Right lobe of liver (tissue), 6 donors: ENCODE data around the gene RPRM. TPM values are rescaled to one million over a fixed set of nuclear protein-coding genes. Genes with fewer than 3 reads are reported as not detected.

ENCODE experiments used
- ATAC-seq, 4 donors: fragments of 200-7000 bp; cut with Tn5 transposase; one replicate each; pipeline ENCODE4 v1.9.1; 2020; ENCODE audit warnings: mild to moderate bottlenecking in 4 of 4, moderate library complexity in 4 of 4
- DNase-seq, 3 donors: peaks; one replicate each; pipeline ENCODE4 v3.0.0-alpha.2; 2020
- H3K27ac ChIP-seq, 3 donors: fragments of 200-600 bp; one replicate each; pipeline ENCODE4 v1.8.0; 2022
- H3K27me3 ChIP-seq, 2 donors: fragments of 200-600 bp; one replicate each; pipeline ENCODE4 v1.8.0; 2022
- H3K36me3 ChIP-seq, 4 donors: fragments of 200-600 bp; sonication (generic) in 1 of 4; one replicate each; pipeline versions ENCODE4 v1.5.1 to v1.8.0; 2017 to 2022; ENCODE audit warnings: control low read depth in 1 of 4
- H3K4me1 ChIP-seq, 4 donors: fragments of 200-600 bp; sonication (generic) in 1 of 4; one replicate each; pipeline versions ENCODE4 v1.5.1 to v1.8.0; 2017 to 2022; ENCODE audit warnings: control low read depth in 1 of 4
- H3K4me3 ChIP-seq, 3 donors: fragments of 200-600 bp; one replicate each; pipeline ENCODE4 v1.8.0; 2022
- H3K9me3 ChIP-seq, 4 donors: fragments of 200-600 bp; sonication (generic) in 1 of 4; one replicate each; pipeline versions ENCODE4 v1.5.1 to v1.8.0; 2017 to 2022; ENCODE audit warnings: control low read depth in 1 of 4
- CTCF ChIP-seq, 4 donors: fragments of 200-600 bp in 3 of 4; fragments of 450-650 bp in 1 of 4; IDR thresholded peaks; one replicate each; pipeline versions ENCODE4 v1.5.1 to v1.8.0; 2016 to 2022; ENCODE audit warnings: antibody characterized with exemption in 4 of 4, mild to moderate bottlenecking in 2 of 4
- POLR2A ChIP-seq: fragments of 450-650 bp; IDR thresholded peaks from one replicate; pipeline ENCODE4 v1.6.1; 2017; ENCODE audit warnings: antibody characterized with exemption, mild to moderate bottlenecking
- WGBS: methylation state at CpG from one replicate; pipeline ENCODE4 v1.1.6; 2018; ENCODE audit warnings: low coverage, low lambda C conversion rate; ENCODE audit not compliant: insufficient coverage; ENCODE audit errors: missing lambda C conversion rate; 5-methylcytosine and 5-hydroxymethylcytosine counted together
- intact Hi-C, 2 donors: fragments of 100-400 bp; cut with DNase I; formaldehyde crosslinking; loops; one replicate each; pipeline versions ENCODE4 v1.11.2 to v1.14.1; 2022
- total RNA-seq, 6 experiments: library from RNA; depleted of rRNA in 2 of 6; stranded (reverse); fragments of >200 nt in 2 of 6; fragmentation: NEBNext Ultra II Directional in 3 of 6; extraction: Animal tissue kit (Norgen Biotek cat#: 25700) in 3 of 6; gene quantifications; one replicate each; pipeline versions ENCODE4 v1.1.0 to v1.2.4, GENCODE V29; 2016 to 2023
- donor health status: DM: no; HTN: yes; CAD: no.
- donor health status: DM: no; HTN: no; CAD: no.
- donor health status: DM: no; HTN: no; CAD: no.
- donor health status: DM: no; HTN: yes; CAD: no.
- donor health status: DM: no; HTN: yes; CAD: no.

RPRM gene
- total RNA-seq, 6 experiments from 2014 or later, result not detected

- no peaks in the 10 kb centered on the region for H3K4me1 ChIP-seq
- ATAC-seq (no peak), DNase-seq (no peak)
- no peaks in the 10 kb centered on the region for H3K9me3 ChIP-seq
- no peak overlapping the region for H3K4me3 ChIP-seq
- no peaks in the 10 kb centered on the region for H3K36me3 ChIP-seq
- TF ChIP-seq CTCF (IDR thresholded peaks at IDR 0.05) (no peak), POLR2A (no peak)
- 54% methylated on average over 3 of the region's 3 CpGs for WGBS
- no peak overlapping the region for H3K27ac ChIP-seq
- intact Hi-C loops, result no loop called here
- H3K27me3 ChIP-seq, result no peaks in the 10 kb centered on the region
Measured at GRCh38 chr2:153488072-153488471, 9.5 kb upstream of the RPRM start.

- 57% methylated on average over 1 of the region's 1 CpG for WGBS
- Histone ChIP-seq H3K36me3 (no peaks in the 10 kb centered on the region), H3K4me1 (no peaks in the 10 kb centered on the region), H3K27ac (no peak overlapping the region), H3K4me3 (no peak overlapping the region), H3K9me3 (no peaks in the 10 kb centered on the region), H3K27me3 (no peaks in the 10 kb centered on the region)
- TF ChIP-seq CTCF (IDR thresholded peaks at IDR 0.05) (no peak), POLR2A (no peak)
- DNase-seq, result no peak
- no peak for ATAC-seq
- intact Hi-C loops, result no loop called here
Measured at GRCh38 chr2:153487448-153487847, 8.9 kb upstream of the RPRM start.

- no peak overlapping the region for H3K27ac ChIP-seq
- no peaks in the 10 kb centered on the region for H3K36me3 ChIP-seq
- no peaks in the 10 kb centered on the region for H3K9me3 ChIP-seq
- DNase-seq (no peak), ATAC-seq (no peak)
- WGBS, result 57% methylated on average over 5 of the region's 5 CpGs
- no peak for TF ChIP-seq CTCF (IDR thresholded peaks at IDR 0.05)
- no peak for TF ChIP-seq POLR2A
- intact Hi-C loops, result no loop called here
- peaks cover 0 to 21% (median 0%) of the 10 kb centered on the region in 4 donors for H3K4me1 ChIP-seq
- peaks cover 5% of the 10 kb centered on the region in 2 donors for H3K27me3 ChIP-seq
- no peak overlapping the region for H3K4me3 ChIP-seq
Measured at GRCh38 chr2:153479573-153479972, 1.0 kb upstream of the RPRM start.

GRCh38 chr2:153477636-153478288 is 800 bp downstream of the RPRM start:
- H3K36me3 ChIP-seq, result no peaks in the 10 kb centered on the region
- H3K9me3 ChIP-seq, result no peaks in the 10 kb centered on the region
- intact Hi-C loops, result no loop called here
- no peak overlapping the region for H3K4me3 ChIP-seq
- H3K4me1 ChIP-seq, result peaks cover 0 to 21% (median 0%) of the 10 kb centered on the region in 4 donors
- ATAC-seq, result peak in 2 of 4 donors; percentile 8 to 11
- H3K27me3 ChIP-seq, result peaks cover 5% of the 10 kb centered on the region in 2 donors
- WGBS, result 5% methylated on average over 19 of the region's 38 CpGs
- TF ChIP-seq POLR2A (no peak), CTCF (IDR thresholded peaks at IDR 0.05) (no peak)
- no peak overlapping the region for H3K27ac ChIP-seq
- DNase-seq, result no peak
